Brain microvascular endothelial cell (primary cell): ENCODE results near the gene DBN1.

ENCODE experiments used
- DNase-seq: peaks from one replicate; pipeline ENCODE4 v3.0.0-alpha.2; 2020
- H3K27ac ChIP-seq: fragments of 250-450 bp; sonication (Bioruptor Pico); 2 replicates; pipeline ENCODE4 v1.5.1; 2020; ENCODE audit warnings: mild to moderate bottlenecking, moderate library complexity
- H3K27me3 ChIP-seq: fragments of 250-450 bp; sonication (Bioruptor Pico); replicated peaks from 2 replicates; pipeline ENCODE4 v1.5.1; 2020; ENCODE audit warnings: mild to moderate bottlenecking
- H3K36me3 ChIP-seq: fragments of 250-450 bp; sonication (Bioruptor Pico); replicated peaks from 2 replicates; pipeline ENCODE4 v1.5.1; 2020; ENCODE audit warnings: mild to moderate bottlenecking
- H3K4me3 ChIP-seq: 2 replicates; pipeline ENCODE4 v1.5.1; 2011; ENCODE audit warnings: low read depth, mild to moderate bottlenecking, control low read depth, low read length, moderate library complexity
- in situ Hi-C: cut with HindIII; loops from 2 replicates; pipeline ENCODE4 v1.10.0; 2017; ENCODE audit warnings: low sequenced_read_pairs, low pct_ligation_motif_present
- TF ChIP-seq, protein P1 (sequence below): IDR thresholded peaks from 2 replicates; pipeline ENCODE4 v1.5.1; 2011; ENCODE audit warnings: low read depth, mild to moderate bottlenecking, moderate library complexity, low read length, control low read depth, inconsistent platforms; ENCODE audit errors: missing control alignments

DBN1 gene

DNA sequence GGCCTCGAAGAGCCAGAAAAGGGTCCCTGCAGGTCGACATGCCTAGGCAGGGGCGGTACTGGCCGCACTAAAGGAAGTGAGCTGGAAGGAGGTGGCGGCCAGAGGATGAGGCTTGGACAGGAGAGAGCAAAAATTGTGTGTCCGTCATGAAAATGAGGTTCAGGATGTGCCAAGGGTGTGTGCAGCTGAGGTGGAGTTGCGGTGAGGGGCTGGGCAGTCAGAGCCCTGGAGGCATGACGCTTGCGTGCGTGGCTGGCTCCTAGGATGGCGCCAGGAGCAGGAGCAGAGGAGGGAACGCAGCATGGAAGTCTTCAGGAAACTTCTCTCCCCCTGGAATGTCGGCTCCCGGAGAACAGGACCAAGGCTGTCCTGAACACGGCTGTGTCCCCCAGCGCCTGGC lies 29.5 kb upstream of the DBN1 start:
- no peak for DNase-seq
- no peaks in the 10 kb centered on the region for H3K36me3 ChIP-seq
- no peak overlapping the region for H3K27ac ChIP-seq
- no peaks in the 10 kb centered on the region for H3K27me3 ChIP-seq
- no peak overlapping the region for H3K4me3 ChIP-seq
- in situ Hi-C loops, result no loop called here
- TF ChIP-seq, protein P1, sequence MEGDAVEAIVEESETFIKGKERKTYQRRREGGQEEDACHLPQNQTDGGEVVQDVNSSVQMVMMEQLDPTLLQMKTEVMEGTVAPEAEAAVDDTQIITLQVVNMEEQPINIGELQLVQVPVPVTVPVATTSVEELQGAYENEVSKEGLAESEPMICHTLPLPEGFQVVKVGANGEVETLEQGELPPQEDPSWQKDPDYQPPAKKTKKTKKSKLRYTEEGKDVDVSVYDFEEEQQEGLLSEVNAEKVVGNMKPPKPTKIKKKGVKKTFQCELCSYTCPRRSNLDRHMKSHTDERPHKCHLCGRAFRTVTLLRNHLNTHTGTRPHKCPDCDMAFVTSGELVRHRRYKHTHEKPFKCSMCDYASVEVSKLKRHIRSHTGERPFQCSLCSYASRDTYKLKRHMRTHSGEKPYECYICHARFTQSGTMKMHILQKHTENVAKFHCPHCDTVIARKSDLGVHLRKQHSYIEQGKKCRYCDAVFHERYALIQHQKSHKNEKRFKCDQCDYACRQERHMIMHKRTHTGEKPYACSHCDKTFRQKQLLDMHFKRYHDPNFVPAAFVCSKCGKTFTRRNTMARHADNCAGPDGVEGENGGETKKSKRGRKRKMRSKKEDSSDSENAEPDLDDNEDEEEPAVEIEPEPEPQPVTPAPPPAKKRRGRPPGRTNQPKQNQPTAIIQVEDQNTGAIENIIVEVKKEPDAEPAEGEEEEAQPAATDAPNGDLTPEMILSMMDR, result no peak

DNA sequence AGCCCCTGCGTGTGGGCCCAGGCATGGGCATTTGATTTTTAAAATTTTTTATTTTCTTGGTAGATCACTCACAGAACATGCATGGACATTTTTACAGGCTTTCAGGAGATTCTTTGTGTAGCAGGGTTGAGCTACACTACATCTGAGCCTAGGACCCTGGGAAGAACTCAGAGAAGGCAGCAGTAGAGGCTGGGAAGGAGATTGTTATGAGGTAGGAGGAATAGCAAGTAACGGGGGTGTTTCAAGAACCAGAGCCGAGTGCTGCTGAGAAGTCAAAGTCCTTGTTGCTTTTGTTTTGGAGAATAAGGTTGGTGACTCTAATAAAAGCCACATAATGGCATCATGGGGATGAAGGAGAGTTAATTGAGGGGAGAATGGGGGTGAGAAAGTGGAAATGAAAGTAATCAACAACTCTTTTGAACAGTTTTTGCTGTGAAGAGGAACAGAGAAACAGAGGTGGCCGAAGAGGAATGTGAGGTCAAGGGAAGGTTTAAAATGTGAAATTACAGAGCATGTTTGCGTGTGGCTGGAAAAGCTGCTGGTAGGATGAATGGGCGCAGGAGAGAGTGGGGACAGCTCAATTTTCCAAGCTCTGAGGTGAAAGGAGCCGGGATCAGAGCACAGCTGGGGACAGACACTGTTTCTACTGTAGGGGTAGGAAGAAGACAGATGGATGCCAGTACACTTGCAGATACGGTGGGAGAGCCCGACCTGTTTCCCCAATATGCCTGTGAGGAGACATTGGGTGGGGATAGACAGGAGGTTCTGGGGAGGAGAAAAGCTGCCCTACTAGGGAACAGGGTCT lies 28.6 kb upstream of the DBN1 start:
- no peak for DNase-seq
- TF ChIP-seq, protein P1, result no peak
- Histone ChIP-seq H3K27me3 (no peaks in the 10 kb centered on the region), H3K36me3 (no peaks in the 10 kb centered on the region), H3K27ac (no peak overlapping the region), H3K4me3 (no peak overlapping the region)
- in situ Hi-C loops, result no loop called here

DNA sequence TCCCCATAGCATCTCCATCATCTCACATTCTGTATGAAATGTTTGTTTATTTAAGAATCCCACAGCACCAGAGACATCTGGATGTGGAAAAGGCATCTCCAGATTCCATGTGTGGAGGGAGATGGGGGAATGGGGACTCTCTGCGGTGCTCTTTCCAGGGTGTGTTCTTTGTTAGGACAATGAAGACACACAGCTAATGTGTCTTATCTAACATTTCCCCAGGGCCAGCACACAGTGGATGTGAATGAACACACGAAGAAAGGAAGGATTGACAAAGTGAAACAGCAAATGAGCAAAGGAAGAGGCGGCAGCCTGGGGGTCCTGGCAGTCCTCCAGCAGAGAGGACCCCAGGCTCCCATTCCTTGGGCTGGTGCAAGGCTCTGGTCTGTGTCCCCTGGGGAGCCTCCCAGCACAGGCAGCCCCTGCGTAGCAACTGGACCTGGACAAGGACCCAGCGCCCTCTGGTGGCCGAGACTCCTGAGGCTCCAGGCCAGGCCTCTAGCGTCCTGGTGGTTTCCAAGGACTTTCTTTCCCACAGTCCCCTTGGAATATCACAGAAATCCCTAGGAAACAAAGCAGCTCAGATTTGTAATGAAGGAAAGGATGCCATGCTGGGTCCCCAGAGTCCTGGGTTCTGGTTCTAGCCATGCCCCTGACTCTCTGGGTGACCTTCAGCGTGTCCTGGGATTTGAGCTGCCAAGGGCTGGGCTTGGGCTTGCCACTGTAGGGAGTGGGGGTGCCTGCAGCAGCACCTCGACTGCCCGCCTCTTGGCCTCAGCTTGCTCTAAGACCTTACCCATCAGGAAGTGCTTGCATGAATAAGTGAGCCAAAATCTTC lies 27.5 kb upstream of the DBN1 start:
- peaks cover 1% of the 10 kb centered on the region for H3K36me3 ChIP-seq
- no peaks in the 10 kb centered on the region for H3K27me3 ChIP-seq
- DNase-seq, result peak; percentile 86
- H3K4me3 ChIP-seq, result no peak overlapping the region
- peak overlapping the region; percentile 9 for H3K27ac ChIP-seq
- TF ChIP-seq, protein P1, result peak; percentile 98
- in situ Hi-C loops, result no loop called here

DNA sequence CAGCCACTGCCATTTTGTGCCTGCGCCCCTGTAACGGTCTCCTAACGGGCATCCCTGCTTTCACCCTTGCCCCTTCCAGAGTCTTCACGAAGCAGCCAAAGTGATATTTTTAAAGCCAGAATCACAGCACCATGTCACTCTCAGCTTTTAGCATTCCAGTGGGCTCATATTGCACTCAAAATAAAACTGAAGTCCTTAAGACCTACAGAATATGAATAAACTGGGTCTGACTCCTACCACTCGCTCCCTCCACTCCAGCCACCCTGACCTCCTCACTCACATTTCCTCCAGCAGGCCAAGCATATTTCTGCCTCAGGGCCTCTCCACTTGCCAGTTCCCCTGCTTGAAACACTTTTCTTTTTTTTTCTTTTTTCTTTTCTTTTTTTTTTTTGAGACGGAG lies 26.4 kb upstream of the DBN1 start:
- peaks cover 7% of the 10 kb centered on the region for H3K36me3 ChIP-seq
- TF ChIP-seq, protein P1, result no peak
- H3K4me3 ChIP-seq, result no peak overlapping the region
- H3K27me3 ChIP-seq, result no peaks in the 10 kb centered on the region
- DNase-seq, result no peak
- H3K27ac ChIP-seq, result no peak overlapping the region
- in situ Hi-C loops, result no loop called here

DNA sequence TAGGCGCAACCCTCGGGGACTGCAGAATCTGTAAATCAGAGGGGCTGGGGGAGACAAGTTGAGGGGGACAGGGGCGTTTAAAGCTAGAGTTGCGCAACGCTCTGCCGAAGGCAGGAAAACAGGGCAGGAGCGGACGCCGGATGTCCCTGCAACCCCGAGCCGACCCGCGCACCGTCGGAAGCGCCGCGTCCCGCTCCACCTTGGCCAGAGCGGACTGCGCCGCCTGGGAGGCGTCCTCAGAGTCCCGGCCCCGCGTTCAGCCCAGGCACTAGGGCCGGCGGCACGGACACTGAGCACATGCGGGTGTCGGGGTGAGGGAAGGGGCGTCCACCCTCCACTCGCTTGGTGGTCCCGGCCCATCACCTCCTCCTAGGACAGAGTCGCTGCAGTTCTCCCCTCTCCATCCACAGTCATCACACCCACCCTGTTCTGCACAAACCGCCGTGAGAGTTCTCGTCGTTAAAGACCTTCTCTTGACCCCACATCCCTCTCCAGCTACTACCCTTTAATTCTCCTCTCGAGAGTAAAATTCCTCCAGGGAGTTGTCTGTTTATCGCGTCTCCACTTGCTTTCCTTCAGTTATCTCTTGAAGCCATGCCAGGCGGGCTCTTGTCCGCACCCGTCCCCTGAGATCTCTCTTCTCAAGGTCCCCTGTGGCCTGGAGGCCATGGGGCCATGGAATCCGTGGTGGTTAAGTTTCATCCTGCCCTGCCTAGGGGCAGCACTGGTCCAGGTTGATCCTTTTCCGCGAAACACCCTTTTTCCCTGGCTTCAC lies 24.8 kb upstream of the DBN1 start:
- H3K4me3 ChIP-seq, result peak overlapping the region; percentile 62
- H3K36me3 ChIP-seq, result peaks cover 18% of the 10 kb centered on the region
- in situ Hi-C loops, result no loop called here
- TF ChIP-seq, protein P1, result no peak
- H3K27me3 ChIP-seq, result no peaks in the 10 kb centered on the region
- no peak for DNase-seq
- peak overlapping the region; percentile 97 for H3K27ac ChIP-seq
